Fibroblast of pulmonary artery (primary cell): ENCODE data around the gene KLHL8.

ENCODE experiments used
- DNase-seq: peaks from one replicate; pipeline ENCODE4 v3.0.0-alpha.2; 2010; ENCODE audit warnings: low read depth
- H3K4me3 ChIP-seq: replicated peaks from 2 replicates; pipeline ENCODE4 v1.5.1; 2011; ENCODE audit warnings: low read depth, mild to moderate bottlenecking, control low read depth, low read length, moderate library complexity
- CTCF ChIP-seq: IDR thresholded peaks from 2 replicates; pipeline ENCODE4 v1.5.1; 2011; ENCODE audit warnings: mild to moderate bottlenecking, control low read depth, low read length, inconsistent platforms; ENCODE audit errors: missing control alignments

KLHL8 gene

GRCh38 chr4:87126056-87126455 is 94.4 kb downstream of the KLHL8 start:
- DNase-seq: no peak
- no peak for TF ChIP-seq CTCF
- no peak overlapping the region for H3K4me3 ChIP-seq

GRCh38 chr4:87122252-87122651 is 98.2 kb downstream of the KLHL8 start:
- peak; percentile 27 for DNase-seq
- no peak overlapping the region for H3K4me3 ChIP-seq
- no peak for TF ChIP-seq CTCF

DNA sequence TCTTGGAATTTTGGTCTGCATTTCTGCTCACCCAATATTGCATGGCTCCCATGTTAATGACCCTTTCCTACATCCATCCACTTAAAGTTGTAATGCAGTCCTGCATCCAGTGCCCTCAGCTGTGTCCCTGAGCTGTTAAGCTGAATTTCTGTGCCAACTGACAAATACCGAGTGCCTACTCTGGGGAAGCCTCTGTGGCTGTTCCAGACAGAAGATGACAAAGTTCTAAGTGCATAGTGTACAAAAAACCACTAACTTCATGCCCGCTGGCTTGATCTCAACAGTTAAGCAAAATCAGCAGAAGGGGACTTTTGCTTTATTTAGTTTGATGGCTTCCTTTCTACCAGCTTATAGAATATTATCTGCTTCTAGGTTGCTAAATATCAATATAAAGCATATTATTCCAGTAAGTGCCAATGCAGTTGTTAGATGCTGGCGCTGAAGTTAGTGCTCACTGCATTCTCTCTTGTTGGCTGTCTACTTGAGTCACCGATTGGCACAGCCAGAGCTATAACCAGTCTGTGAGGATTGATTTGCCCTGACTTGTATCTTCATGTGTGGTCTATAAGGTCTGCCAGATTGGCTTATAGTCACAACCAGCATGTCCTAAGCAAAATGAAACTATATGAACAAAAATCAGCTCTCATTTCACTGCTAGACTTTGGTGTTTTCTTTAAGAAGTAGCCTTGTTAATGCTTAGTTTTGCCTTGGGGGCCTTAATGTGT is 98.9 kb downstream of the KLHL8 start:
- TF ChIP-seq CTCF: no peak
- DNase-seq: no peak
- no peak overlapping the region for H3K4me3 ChIP-seq

DNA sequence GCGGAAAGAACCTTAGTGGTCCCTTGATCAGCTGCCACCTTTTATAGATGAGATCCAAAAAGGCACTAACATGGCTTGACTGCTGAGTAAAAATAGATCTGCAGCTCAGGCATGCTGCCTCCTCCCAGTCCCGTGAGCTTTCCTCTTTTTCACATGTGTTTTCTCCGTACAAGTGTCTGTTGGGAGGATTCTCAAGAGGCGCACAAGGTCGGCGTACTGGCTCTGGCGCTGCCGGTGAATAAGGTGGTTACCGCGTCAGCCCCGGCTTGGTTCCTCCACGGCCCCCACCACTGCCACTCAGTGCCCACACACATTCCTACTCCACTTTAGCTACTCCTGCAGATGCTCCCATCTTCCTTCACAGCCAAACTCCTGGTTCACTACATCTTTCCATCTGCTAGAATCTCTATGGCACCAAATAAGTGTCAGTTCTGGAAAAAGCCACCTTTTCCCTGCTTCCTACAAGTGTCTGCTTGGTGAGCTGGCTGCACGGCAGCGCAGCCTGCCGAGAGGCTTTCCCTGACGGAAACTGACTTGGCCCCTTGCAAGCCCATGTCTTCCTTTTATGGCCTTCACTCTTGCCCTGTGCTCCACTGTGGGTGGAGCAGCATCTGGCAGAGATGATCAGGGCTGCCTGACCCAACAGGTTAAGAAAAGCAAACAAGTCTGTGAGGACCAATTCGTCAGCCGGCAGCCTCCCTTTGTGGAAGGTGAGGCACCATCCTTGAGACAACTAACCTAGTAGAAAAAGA is 99.8 kb downstream of the KLHL8 start:
- no peak for DNase-seq
- H3K4me3 ChIP-seq: no peak overlapping the region
- no peak for TF ChIP-seq CTCF

GRCh38 chr4:87120010-87120409 is 100.4 kb downstream of the KLHL8 start:
- no peak for TF ChIP-seq CTCF
- H3K4me3 ChIP-seq: no peak overlapping the region
- DNase-seq: no peak

- H3K4me3 ChIP-seq: no peak overlapping the region
- TF ChIP-seq CTCF: no peak
- peak; percentile 53 for DNase-seq
These were observed 101.6 kb downstream of the KLHL8 start for GRCh38 chr4:87118826-87119225.
